A673 (cell line): ENCODE measurements around the gene ABCA7. TPM values are rescaled to one million over a fixed set of nuclear protein-coding genes. Genes with fewer than 3 reads are reported as not detected.

Source experiments
- BruUV-seq: library from RNA; stranded (reverse); fragments of 400-500 nt; replicated peaks from 2 replicates; lab custom pipeline; 2021; lab: Mats Ljungman, UMichigan
- CTCF ChIA-PET: fragments of 300-600 bp; sonication (Branson Sonifier 250); formaldehyde crosslinking; loops from one replicate; lab custom pipeline; 2022; ENCODE audit warnings: antibody characterized with exemption; lab: Charles Lee
- POLR2A ChIA-PET: fragments of 300-600 bp; sonication (Branson Sonifier 250); formaldehyde crosslinking; loops from one replicate; lab custom pipeline; 2022; ENCODE audit warnings: antibody characterized with exemption; ENCODE audit not compliant: low non-redundant PET; lab: Charles Lee
- DNase-seq: peaks from one replicate; pipeline ENCODE4 v3.0.0-alpha.2; 2015; ENCODE audit warnings: low spot score
- H3K27ac ChIP-seq: fragments of 200-600 bp; sonication (generic); 2 replicates; pipeline ENCODE4 v1.5.1; 2016; ENCODE audit warnings: mixed run types, low read depth, mild to moderate bottlenecking, mixed read lengths, antibody characterized with exemption, low read length; ENCODE audit not compliant: poor library complexity, severe bottlenecking
- H3K27me3 ChIP-seq: fragments of 200-600 bp; sonication (generic); replicated peaks from 2 replicates; pipeline ENCODE4 v1.6.1; 2017; ENCODE audit warnings: mixed run types, low read depth, mild to moderate bottlenecking, mixed read lengths, antibody characterized with exemption, low read length; ENCODE audit not compliant: insufficient read depth, poor library complexity
- H3K36me3 ChIP-seq: fragments of 200-600 bp; sonication (generic); 2 replicates; pipeline ENCODE4 v1.6.1; 2016; ENCODE audit warnings: mixed run types, mild to moderate bottlenecking, mixed read lengths, antibody characterized with exemption, low read length; ENCODE audit not compliant: insufficient read depth, poor library complexity, severe bottlenecking
- H3K4me1 ChIP-seq: fragments of 200-600 bp; sonication (generic); 2 replicates; pipeline ENCODE4 v1.6.1; 2017; ENCODE audit warnings: mixed run types, mild to moderate bottlenecking, mixed read lengths, antibody characterized with exemption, low read length; ENCODE audit not compliant: insufficient read depth, poor library complexity, severe bottlenecking
- H3K4me3 ChIP-seq: fragments of 200-600 bp; sonication (generic); 2 replicates; pipeline ENCODE4 v1.5.1; 2016; ENCODE audit warnings: low read depth, mixed run types, mild to moderate bottlenecking, mixed read lengths, low read length; ENCODE audit not compliant: poor library complexity, severe bottlenecking
- H3K9me3 ChIP-seq: fragments of 200-600 bp; sonication (generic); 2 replicates; pipeline ENCODE4 v1.6.1; 2016; ENCODE audit warnings: mixed run types, low read depth, mild to moderate bottlenecking, mixed read lengths, antibody characterized with exemption, low read length; ENCODE audit not compliant: poor library complexity, severe bottlenecking
- EZH2 ChIP-seq: fragments of 200-600 bp; sonication (generic); IDR thresholded peaks from 2 replicates; pipeline ENCODE4 v1.6.1; 2017; ENCODE audit warnings: borderline replicate concordance, low read depth, mild to moderate bottlenecking, mixed read lengths, antibody characterized with exemption, low read length; ENCODE audit not compliant: poor library complexity, severe bottlenecking
- intact Hi-C: fragments of 100-400 bp; cut with micrococcal nuclease; formaldehyde crosslinking; loops from one replicate; pipeline ENCODE4 v1.10.0; 2022; ENCODE audit not compliant: unreplicated experiment
- total RNA-seq: library from RNA; stranded (reverse); gene quantifications from 2 replicates; pipeline ENCODE4 v1.2.3, GENCODE V29; 2021
- TF ChIP-seq, protein P1 (sequence below): fragments of 300-800, 200-600 bp; sonication (generic); conservative IDR thresholded peaks from 2 replicates; pipeline ENCODE4 v1.5.1; 2017; ENCODE audit warnings: low read depth, mild to moderate bottlenecking, antibody characterized with exemption, low read length, moderate library complexity, mixed read lengths

Gene ABCA7
- total RNA-seq, 1 experiment from 2014 or later = 12.0 TPM

- DNase-seq = no peak
- peaks cover 30% of the 10 kb centered on the region for H3K4me1 ChIP-seq
- POLR2A ChIA-PET = interaction anchor here (0.7 kb wide), 1 partner anchor 8 kb away, joined by 3 read pairs; no protein-coding TSS in a partner anchor
- no peak overlapping the region for H3K27ac ChIP-seq
- BruUV-seq = TSS peak; percentile 66
- H3K36me3 ChIP-seq = peaks cover 26% of the 10 kb centered on the region
- CTCF ChIA-PET = no interaction called here
- no peak overlapping the region for H3K4me3 ChIP-seq
- no peaks in the 10 kb centered on the region for H3K27me3 ChIP-seq
- intact Hi-C loops = loop anchor here (10.0 kb wide), 1 partner anchor 81 kb away; the partner anchor contains the start of genes CNN2, RNU6-2 and TMEM259
- no peak for TF ChIP-seq EZH2
- TF ChIP-seq, protein P1, sequence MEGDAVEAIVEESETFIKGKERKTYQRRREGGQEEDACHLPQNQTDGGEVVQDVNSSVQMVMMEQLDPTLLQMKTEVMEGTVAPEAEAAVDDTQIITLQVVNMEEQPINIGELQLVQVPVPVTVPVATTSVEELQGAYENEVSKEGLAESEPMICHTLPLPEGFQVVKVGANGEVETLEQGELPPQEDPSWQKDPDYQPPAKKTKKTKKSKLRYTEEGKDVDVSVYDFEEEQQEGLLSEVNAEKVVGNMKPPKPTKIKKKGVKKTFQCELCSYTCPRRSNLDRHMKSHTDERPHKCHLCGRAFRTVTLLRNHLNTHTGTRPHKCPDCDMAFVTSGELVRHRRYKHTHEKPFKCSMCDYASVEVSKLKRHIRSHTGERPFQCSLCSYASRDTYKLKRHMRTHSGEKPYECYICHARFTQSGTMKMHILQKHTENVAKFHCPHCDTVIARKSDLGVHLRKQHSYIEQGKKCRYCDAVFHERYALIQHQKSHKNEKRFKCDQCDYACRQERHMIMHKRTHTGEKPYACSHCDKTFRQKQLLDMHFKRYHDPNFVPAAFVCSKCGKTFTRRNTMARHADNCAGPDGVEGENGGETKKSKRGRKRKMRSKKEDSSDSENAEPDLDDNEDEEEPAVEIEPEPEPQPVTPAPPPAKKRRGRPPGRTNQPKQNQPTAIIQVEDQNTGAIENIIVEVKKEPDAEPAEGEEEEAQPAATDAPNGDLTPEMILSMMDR = no peak
- H3K9me3 ChIP-seq = no peaks in the 10 kb centered on the region
Measured at GRCh38 chr19:1105873-1106840, 66.2 kb downstream of the ABCA7 start.

DNA sequence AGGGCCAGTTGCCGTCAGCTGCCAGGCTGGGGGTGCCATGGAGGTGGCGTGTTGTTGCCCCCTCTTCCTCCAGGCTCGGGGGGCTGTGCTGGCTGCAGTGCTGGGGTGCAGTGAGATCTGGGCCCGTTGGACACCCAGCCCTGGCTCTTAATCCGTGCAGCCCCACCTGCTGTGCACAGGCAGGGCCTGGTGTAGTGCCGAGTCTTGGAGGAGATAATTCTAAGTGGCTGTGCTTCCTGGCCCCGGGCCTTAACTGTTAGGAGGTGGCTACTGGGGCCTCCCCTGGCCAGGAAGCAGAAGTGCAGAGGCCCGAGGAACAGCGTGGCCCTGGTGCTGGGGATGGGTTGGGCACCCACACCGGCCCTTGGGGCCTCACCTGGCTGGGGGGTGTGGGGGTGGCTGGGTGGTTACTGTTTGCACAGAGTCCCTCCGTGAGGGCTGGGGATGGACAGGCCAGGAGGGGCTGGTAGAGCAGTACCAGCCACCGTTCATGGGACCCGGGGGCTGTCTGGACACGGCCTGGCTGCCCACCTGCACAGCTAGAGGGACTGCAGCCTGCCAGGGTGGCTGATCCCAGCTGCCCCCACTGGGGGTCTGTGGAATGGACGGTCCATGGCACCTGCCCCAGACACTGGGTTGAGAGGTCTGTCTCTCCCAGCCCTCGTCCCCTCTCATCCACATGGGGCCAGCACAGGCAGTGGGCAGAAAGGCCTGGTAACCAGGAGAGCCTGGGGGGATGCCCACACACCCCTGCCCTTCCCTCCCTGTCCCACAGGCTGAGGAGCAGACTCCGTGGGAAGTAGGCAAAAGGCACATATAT lies 67.1 kb downstream of the ABCA7 start:
- POLR2A ChIA-PET = no interaction called here
- no TSS peak for BruUV-seq
- DNase-seq = peak; percentile 86
- peaks cover 26% of the 10 kb centered on the region for H3K36me3 ChIP-seq
- H3K27ac ChIP-seq = no peak overlapping the region
- peaks cover 22% of the 10 kb centered on the region for H3K4me1 ChIP-seq
- no peaks in the 10 kb centered on the region for H3K9me3 ChIP-seq
- CTCF ChIA-PET = no interaction called here
- no peak overlapping the region for H3K4me3 ChIP-seq
- intact Hi-C loops = loop anchor here (10.0 kb wide), 1 partner anchor 82 kb away; the partner anchor contains the start of genes CNN2, RNU6-2 and TMEM259
- no peaks in the 10 kb centered on the region for H3K27me3 ChIP-seq
- TF ChIP-seq EZH2 = no peak
- TF ChIP-seq, protein P1 = 0 out of 2 replicates have a peak, but pooled peaks have one; percentile 31

- BruUV-seq = no TSS peak
- POLR2A ChIA-PET = no interaction called here
- peaks cover 29% of the 10 kb centered on the region for H3K36me3 ChIP-seq
- H3K27me3 ChIP-seq = no peaks in the 10 kb centered on the region
- no peak overlapping the region for H3K4me3 ChIP-seq
- no peak overlapping the region for H3K27ac ChIP-seq
- H3K4me1 ChIP-seq = peaks cover 16% of the 10 kb centered on the region
- intact Hi-C loops = loop anchor here (10.0 kb wide), 1 partner anchor 83 kb away; the partner anchor contains the start of genes CNN2, RNU6-2 and TMEM259
- no peaks in the 10 kb centered on the region for H3K9me3 ChIP-seq
- TF ChIP-seq, protein P1 = no peak
- no peak for TF ChIP-seq EZH2
- CTCF ChIA-PET = no interaction called here
- no peak for DNase-seq
Measured at GRCh38 chr19:1107661-1108261, 67.9 kb downstream of the ABCA7 start.
